KBM-7 (cell line): Measurements from ENCODE around the gene IPO11.

ENCODE experiments used
- DNase-seq: peaks from one replicate; pipeline ENCODE4 v3.0.0-alpha.2; 2015
- in situ Hi-C: fragments of 300-500 bp; cut with MboI; formaldehyde crosslinking; loops from 2 replicates; pipeline ENCODE4 v1.14.3; 2020; ENCODE audit warnings: low sequenced_read_pairs, low pct_unique_long_range_greater_than_20kb, mixed read lengths

The IPO11 gene

GRCh38 chr5:62585306-62585705, 172.7 kb downstream of the IPO11 start:
- in situ Hi-C loops, result no loop called here
- DNase-seq, result no peak

- DNase-seq, result peak; percentile 37
- in situ Hi-C loops, result no loop called here
Observed at GRCh38 chr5:62585751-62586150, 173.2 kb downstream of the IPO11 start.

- in situ Hi-C loops, result no loop called here
- DNase-seq, result no peak
Observed at GRCh38 chr5:62587737-62588136, 175.2 kb downstream of the IPO11 start.

- in situ Hi-C loops, result no loop called here
- DNase-seq, result no peak
Observed at GRCh38 chr5:62588668-62589067, 176.1 kb downstream of the IPO11 start.

- DNase-seq, result no peak
- in situ Hi-C loops, result no loop called here
Observed at GRCh38 chr5:62589504-62589903, 176.9 kb downstream of the IPO11 start.

- in situ Hi-C loops, result no loop called here
- DNase-seq, result no peak
Observed at GRCh38 chr5:62590387-62590786, 177.8 kb downstream of the IPO11 start.

GRCh38 chr5:62592558-62592957, 180.0 kb downstream of the IPO11 start:
- in situ Hi-C loops, result no loop called here
- peak; percentile 36 for DNase-seq

- in situ Hi-C loops, result no loop called here
- DNase-seq, result no peak
Observed at GRCh38 chr5:62593331-62593730, 180.8 kb downstream of the IPO11 start.

- DNase-seq, result no peak
- in situ Hi-C loops, result no loop called here
Observed at GRCh38 chr5:62594364-62594984, 181.9 kb downstream of the IPO11 start.

GRCh38 chr5:62596096-62596495, 183.5 kb downstream of the IPO11 start:
- no peak for DNase-seq

GRCh38 chr5:62596691-62597090, 184.1 kb downstream of the IPO11 start:
- in situ Hi-C loops, result no loop called here
- no peak for DNase-seq

More at GRCh38 chr5:62596096-62596495, 183.5 kb downstream of the IPO11 start:
- in situ Hi-C loops, result no loop called here

- in situ Hi-C loops, result no loop called here
- no peak for DNase-seq
Observed at GRCh38 chr5:62597314-62597713, 184.8 kb downstream of the IPO11 start.

- DNase-seq, result no peak
- in situ Hi-C loops, result no loop called here
Observed at GRCh38 chr5:62600560-62601252, 188.1 kb downstream of the IPO11 start.

GRCh38 chr5:62603934-62604333, 191.4 kb downstream of the IPO11 start:
- DNase-seq, result no peak
- in situ Hi-C loops, result no loop called here

GRCh38 chr5:62605638-62606037, 193.1 kb downstream of the IPO11 start:
- in situ Hi-C loops, result no loop called here
- DNase-seq, result no peak

GRCh38 chr5:62606878-62607277, 194.3 kb downstream of the IPO11 start:
- in situ Hi-C loops, result no loop called here
- no peak for DNase-seq

GRCh38 chr5:62607615-62608014, 195.1 kb downstream of the IPO11 start:
- DNase-seq, result no peak
- in situ Hi-C loops, result no loop called here

- no peak for DNase-seq
- in situ Hi-C loops, result no loop called here
Observed at GRCh38 chr5:62608529-62609511, 196.3 kb downstream of the IPO11 start.

- DNase-seq, result no peak
- in situ Hi-C loops, result no loop called here
Observed at GRCh38 chr5:62614355-62614754, 201.8 kb downstream of the IPO11 start.
